NCI-H2196 treated with DMSO at 0.1 percent for 48 hours (cell line): ENCODE measurements around the gene LRRC14B.
"Not testable (repeated sequence)": the region's sequence is repeated elsewhere in the genome, so short reads cannot be mapped to it uniquely, and the experiment has no call there.

Experiments
- DNase-seq: peaks from one replicate; lab custom pipeline; 2025; ENCODE audit not compliant: unreplicated experiment; lab: John Stamatoyannopoulos, UW

Gene LRRC14B

DNA sequence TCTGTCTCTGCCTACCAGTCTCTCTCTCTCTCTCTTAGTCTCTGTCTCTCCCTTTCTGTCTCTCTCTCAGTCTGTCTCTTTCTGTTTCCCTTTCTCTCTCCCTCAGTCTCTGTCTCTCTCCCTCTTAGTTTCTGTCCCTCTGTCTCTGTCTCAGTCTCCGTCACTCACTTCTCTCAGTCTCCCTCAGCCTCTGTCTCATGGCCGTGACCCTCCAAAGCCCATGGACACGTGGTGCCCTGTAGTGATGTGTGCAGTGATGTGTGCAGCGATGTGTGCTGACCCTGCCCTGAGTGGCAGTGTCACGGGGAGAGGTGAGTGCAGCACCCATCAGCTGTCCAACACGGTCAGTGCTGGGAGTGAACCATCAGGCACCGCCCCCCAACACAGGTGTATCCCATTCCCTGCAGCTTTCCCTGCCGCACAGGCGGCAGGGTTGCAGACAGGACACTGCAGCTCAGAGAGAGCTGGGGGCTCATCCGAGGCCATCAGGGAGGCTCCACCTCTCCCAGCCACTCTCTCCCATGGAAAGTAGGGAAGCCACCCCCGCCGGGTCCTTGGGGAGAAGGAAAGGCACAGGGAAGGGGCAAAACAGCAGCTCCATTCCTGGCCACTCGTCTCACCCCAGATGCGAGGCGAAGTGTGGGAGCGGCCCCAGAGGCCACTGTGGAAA, 794 bp upstream of the LRRC14B start:
- no peak for DNase-seq

- DNase-seq: no peak
Observed at GRCh38 chr5:191949-192690, 825 bp downstream of the LRRC14B start.

- no peak for DNase-seq
Observed at GRCh38 chr5:192691-192969, 1.3 kb downstream of the LRRC14B start.

DNA sequence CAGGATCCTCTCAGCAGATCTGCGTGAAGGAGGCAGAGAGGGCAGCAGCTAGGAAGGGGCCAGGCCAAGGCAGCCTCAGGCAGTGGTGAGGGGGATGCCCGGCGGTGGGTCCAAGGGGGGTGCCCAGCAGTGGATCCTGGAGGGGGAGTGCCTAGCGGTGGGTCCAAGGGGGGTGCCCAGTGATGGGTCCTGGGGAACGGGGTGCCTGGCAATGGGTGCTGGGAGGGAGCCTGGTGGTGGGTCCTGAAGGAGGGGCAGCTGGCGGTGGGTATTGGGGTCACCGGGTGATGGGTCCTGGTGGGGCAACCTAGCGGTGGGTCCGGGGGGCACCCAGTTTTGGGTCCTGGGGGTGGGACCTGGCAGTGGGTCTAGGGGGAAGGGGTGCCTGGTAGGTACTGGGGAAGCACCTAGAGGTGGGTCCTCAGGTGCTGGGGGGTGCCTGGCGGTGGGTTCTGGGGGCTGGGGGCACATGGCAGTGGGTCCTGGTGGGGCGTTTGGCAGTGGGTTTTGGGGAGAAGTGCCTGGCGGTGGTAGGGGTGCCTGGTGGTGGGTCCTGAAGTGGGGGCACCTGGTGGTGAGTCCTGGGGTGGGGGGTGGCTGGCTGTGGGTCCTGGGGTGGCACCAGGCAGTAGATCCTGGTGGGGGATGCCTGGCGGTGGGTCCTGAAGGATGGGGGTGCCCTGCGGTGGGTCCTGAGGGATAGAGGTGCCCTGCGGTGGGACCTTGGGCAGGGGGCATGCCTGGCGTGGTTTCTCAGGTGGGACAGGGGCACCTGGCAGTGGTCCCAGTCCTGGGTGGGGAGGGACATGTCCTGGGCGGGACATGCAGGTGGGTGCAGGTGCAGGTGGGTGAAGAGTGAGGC, 1.9 kb downstream of the LRRC14B start:
- no peak for DNase-seq

DNA sequence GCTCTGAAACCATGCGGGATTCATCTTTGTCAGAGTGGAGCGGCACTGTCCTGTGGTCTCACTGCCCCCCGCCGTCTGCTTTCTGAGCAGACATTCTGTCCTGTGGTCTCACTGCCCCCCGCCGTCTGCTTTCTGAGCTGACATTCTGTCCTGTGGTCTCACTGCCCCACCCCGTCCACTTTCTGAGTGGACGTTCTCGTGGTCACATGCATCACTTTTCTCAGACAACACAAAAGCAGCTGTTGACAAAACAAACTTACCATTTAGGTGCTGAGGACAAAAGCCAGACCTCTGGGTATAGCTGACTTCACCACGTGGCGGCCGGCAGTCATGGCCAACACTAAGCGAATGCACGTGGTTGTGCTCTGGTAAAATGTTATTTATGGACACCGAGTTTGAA, 2.8 kb downstream of the LRRC14B start:
- DNase-seq: no peak

DNA sequence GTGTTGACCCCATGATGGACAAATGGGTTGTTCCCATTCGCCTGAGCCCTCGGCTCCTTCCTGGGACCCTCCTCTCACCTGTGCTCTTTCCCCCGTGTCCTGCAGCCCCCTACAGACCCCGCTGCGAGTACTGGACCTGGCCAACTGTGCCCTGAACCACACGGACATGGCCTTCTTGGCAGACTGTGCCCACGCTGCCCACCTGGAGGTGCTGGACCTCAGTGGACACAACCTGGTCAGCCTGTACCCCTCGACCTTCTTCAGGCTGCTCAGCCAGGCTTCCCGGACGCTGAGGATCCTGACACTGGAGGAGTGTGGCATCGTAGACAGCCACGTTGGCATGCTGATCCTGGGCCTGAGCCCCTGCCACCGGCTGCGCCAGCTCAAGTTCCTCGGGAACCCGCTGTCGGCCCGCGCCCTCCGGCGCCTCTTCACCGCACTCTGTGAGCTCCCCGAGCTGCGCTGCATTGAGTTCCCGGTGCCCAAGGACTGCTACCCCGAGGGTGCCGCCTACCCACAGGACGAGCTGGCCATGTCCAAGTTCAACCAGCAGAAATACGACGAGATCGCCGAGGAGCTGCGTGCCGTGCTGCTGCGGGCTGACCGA, 3.4 kb downstream of the LRRC14B start:
- no peak for DNase-seq

DNA sequence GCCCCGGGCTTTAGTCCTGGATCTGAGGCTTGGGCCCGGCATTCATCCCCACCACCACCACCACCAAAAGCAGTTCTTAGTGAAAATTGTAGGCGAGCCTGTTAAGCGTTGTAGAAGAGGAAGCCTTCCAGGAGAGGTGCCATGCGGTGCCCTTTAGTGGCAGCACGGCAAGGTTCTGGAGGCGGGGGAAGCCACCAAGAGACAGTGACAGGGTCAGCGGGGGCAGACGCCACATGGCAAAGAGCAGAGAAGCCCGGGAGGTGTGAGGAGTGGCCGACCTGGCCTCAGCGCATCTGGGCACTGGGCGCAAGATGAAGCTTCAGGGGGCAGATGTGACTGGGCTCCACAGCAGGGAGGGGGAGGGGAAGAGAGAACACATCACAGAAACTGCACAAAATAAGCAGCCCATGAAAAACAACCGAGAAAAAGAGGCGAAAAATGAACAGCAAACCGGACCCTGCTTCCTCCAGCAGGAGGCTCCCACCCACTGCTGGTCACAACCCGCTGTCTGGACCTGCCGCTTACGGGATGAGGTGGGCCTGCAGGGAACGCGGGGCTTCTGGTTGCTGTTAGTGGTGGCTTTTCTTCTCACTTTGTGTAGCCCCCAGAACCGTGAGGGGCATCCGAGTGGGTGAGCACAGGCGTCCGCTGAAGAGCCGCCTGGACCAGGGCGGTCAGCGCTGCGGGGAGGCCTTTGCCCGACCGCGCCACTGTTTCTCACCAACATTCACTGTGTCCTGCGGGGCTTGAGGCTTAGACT, 4.3 kb downstream of the LRRC14B start:
- DNase-seq: no peak

DNA sequence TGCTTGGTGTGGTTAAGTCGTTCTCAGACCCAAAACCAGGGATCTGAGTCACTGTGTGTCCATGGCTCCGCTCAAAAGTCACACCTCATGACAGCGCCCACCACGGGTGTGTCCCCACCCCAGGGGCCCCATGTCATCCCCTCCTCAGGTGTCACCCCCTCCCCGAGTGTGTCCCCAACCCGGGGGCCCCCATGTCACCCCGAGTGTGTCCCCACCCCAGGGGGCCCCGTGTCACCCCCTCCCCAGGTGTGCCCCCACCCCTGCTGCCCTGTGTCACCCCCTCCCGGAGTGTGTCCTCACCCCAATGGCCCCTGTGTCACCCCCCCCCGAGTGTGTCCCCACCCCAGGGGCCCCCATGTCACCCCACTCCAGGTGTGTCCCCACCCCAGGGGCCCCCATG, 5.1 kb downstream of the LRRC14B start:
- no peak for DNase-seq

GRCh38 chr5:197031-197430, 5.7 kb downstream of the LRRC14B start:
- not testable (repeated sequence) for DNase-seq

DNA sequence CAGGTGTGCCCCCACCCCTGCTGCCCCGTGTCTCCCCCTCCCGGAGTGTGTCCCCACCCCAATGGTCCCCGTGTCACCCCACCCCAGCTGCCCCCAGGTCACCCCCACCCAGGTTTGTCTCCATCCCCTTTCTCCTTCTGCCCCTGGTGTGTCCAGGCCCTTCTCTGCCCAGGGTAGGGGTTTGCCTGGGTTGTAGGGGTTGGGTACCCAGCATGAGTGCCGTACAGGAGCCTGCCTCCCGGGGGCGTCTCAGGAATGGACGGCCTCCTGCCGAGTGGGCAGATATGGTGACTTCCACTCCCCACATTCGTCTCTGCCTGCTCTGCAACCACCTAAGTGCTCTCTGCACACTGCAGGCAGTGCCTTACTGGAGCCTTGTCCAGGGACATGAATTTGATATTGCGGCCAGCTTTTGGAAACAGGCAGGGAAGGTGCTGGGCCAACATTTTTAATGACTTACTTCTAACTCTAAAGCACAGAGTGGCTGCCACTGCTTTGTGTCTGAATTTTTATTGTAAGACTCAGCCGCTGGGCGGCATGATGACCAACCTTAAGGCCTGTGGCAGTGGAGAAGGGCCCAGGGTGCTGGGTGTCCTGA, 6.7 kb downstream of the LRRC14B start:
- no peak for DNase-seq

DNA sequence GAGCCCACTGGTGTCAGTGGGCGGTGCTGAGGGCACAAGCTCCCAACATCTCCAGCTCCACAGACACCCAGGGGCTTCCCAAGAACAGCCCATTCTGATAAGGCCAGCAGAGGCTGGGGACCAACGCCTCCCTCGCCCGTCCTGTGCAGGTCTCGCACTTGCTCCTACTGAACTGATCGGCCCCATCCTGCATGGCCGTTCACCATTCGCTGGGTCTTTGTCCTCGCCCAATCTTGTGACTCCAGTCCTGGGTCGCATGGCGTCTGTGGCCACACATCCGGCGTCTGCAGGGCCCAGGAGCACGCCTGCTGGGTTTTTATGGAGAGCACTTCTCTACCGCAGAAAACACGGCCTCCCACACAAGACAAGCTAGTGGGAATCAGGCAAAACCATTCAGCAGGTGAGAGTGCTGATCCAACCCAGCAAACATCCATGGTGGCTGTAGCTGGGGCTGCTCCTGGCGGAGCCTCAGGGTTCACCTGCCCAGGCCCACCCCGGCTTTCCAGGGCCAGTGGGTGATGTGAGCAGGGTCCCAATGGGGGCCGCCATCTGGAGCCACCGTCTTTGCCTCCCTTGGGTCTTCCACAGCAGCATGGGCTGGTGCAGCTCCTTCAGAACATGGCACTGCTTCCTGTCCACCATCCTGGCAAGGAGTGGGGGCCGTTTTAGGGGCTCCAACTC, 7.4 kb downstream of the LRRC14B start:
- no peak for DNase-seq

DNA sequence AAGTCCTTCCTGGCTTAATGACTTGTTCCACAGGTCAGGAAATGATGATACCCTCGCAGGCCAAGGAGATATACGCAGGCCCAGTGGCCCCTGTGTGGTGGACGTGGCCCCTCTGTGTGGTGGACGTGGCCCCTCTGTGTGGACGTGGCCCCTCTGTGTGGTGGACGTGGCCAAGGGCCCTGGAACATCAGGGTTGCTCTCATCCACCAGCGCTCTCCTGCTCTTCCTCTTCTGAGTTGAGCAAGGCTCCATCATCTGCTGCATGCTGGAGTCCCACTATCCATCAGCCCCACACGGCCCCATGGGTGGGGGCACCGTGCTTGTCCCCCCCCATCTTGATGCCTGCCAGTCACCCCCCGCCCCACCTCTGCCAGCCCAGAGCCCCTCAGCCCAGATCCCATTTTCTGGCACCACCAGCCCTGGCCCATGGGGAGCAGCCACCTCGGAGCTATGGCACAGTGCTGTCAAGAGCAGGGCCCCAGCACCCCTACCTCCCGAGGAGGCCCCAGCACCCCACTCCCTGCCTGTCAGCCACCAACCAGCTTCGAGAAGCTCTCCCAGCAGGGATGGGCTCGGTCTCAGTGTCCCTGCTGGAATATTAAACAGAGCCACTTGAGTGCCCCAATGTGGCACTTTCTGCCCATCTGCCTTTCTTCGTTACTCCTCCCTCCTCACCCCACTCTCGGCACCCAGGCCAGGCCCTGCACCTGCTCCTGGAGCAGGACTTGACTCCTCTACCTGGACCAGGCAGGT, 8.1 kb downstream of the LRRC14B start:
- no peak for DNase-seq

DNA sequence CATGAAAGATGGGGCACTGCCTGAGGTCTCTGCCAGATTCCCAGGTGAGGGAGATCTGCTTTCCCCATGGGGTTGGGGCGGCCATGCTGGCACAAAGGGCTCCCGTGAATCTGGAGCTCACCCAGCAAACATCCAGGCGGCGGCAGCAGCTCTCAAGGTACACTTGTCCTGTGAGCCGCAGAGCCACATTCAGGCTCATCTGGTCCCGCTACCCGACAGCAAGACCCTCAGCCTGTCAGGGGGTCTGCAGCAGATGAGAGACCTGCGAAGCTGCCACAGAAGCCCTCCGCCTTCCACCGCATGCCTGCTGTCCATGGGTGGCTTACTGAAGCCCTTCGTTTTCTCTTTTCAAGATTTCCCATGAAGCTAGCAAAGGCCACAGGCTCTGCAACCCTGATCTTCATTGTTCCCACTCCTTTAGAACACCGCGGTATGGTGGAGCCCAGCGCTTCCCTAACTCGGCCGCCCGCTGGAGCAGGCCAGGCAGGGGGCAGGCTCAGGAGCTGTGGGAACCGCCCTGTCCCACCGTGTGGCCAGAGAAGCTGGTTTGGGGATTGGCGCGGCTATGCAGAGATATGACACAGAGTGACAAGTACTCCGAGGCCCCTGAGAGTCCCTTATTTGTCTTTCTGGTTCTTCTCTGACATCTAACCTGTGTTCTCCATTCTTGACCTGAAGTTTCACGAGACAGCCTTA, 8.8 kb downstream of the LRRC14B start:
- DNase-seq: no peak

DNA sequence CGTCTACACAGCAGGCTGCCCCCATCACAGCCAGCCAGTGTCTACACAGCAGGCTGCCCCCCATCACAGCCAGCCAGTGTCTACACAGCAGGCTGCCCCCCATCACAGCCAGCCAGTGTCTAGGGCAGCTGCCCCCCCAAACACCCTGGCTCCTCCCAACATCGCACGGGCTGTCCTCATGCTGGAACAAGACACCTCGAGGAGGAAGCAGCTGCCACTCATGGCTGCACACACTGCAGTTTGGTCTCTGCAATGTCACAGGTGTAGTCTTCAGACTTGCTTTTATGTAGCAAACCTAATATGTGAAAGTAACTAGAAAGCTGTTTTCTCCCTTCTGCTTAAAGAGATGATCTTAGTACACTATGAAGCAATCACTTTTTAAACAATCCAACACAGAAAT, 9.7 kb downstream of the LRRC14B start:
- no peak for DNase-seq

GRCh38 chr5:201672-202071, 10.4 kb downstream of the LRRC14B start:
- no peak for DNase-seq

- DNase-seq: no peak
Observed at GRCh38 chr5:203246-203930, 12.1 kb downstream of the LRRC14B start.

DNA sequence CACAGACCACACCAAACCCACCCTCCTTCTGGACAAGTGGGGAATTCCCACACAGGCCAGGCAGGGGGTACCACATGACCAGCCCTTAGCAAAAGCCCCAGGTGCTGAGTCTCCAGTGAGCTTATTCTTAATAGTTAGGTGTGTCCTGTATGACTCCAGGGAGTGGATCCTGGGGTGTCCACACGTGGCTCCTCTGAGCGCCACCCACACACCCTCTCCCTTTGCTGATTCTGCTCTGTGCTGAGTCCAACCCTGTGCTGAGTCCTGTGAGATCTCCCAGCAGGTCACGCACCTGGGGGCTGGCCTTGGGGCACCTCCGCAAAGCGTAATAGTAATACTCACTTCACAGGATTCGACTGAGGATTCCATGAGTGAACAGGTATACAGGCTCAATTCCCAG, 12.7 kb downstream of the LRRC14B start:
- no peak for DNase-seq

DNA sequence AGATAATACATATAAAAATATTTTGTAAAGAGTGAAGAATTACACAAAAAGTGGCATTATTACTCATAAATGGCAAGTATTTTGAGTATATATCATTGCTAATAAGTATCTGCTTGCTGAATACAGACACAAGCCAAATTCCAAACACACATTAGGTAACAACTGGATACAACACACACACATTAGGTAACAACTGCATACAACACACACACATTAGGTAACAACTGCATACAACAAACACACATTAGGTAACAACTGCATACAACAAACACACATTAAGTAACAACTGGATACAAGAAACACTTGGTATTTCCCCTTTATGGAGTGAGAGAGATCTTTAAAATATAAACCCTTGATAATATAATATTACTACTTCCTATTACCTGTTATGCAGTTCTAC, 13.2 kb downstream of the LRRC14B start:
- DNase-seq: no peak
